Measurements from ENCODE around the gene PTGFR. TPM values are rescaled to one million over a fixed set of nuclear protein-coding genes. Genes with fewer than 3 reads are reported as not detected.

Gene PTGFR, protein sequence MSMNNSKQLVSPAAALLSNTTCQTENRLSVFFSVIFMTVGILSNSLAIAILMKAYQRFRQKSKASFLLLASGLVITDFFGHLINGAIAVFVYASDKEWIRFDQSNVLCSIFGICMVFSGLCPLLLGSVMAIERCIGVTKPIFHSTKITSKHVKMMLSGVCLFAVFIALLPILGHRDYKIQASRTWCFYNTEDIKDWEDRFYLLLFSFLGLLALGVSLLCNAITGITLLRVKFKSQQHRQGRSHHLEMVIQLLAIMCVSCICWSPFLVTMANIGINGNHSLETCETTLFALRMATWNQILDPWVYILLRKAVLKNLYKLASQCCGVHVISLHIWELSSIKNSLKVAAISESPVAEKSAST
- under 0.01 and 0.14 TPM in 2 replicates for total RNA-seq

DNA sequence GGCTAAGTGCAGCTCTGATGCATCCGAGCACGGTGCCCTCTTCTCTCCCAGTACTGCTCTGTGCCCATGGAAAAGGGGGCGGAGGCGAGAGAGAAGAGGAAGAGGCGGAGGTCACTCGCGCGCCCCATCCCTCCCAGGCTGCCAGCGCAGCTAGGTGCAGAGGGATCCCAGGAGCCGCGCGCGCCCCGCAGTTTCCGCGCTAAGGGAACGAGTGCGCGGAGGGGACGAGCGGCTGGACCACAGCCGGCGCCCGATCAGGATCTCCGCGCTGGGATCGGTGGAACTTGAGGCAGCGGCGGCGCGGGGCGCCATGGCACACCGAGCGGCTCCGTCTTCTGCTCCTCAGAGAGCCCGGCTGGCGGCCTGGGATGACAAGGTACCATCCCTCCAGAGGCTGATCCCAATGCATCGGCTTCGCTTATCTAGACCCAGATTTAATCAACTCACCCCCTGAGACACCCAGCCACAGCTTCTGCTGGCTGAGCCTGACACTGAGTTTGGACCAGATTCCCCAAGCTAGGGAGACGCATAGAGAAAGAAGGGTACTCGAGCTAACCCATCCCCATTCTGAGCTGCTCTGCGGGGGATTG is at the start of gene PTGFR:
Gene PTGFR (plus strand): TSS at position 114 of the 590 bp plus-strand sequence. CDS start 1,770 bp downstream, outside the sequence.

Other genes starting within 250 kb of the PTGFR start
- gene IFI44L, start 129.5 kb downstream of the PTGFR start, total RNA-seq = 1.7 and 2.1 TPM in 2 replicates
- 16.3 and 22.7 TPM in 2 replicates for gene IFI44, start 158.9 kb downstream of the PTGFR start, total RNA-seq